HEK293 (cell line): ENCODE results near the gene TMCC2.
A peak's percentile ranks its signal among the peaks of the same experiment; 100 is the strongest.

ENCODE experiments used
- CTCF ChIA-PET: fragments of 350-600 bp; formaldehyde crosslinking; extraction: SDS; loops from one replicate; lab custom pipeline; 2021; ENCODE audit warnings: antibody characterized with exemption; lab: Yijun Ruan, JAX
- POLR2A ChIA-PET: fragments of 300-600 bp; formaldehyde crosslinking; extraction: SDS; loops from one replicate; lab custom pipeline; 2020; ENCODE audit warnings: antibody characterized with exemption, inconsistent platforms; lab: Yijun Ruan, JAX
- H3K27ac ChIP-seq: fragments of 200-500 bp; sonication (Bioruptor generic); 2 replicates; pipeline ENCODE4 v1.5.1; 2014; ENCODE audit warnings: low read depth, low read length, control low read depth, inconsistent platforms; ENCODE audit errors: extremely low read depth
- H3K36me3 ChIP-seq, 2 experiments: fragments of 200-500 bp in 1 of 2; sonication (Bioruptor generic) in 1 of 2; 1 replicate in 1 of 2; 2 replicates in 1 of 2; pipeline ENCODE4 v1.5.1; 2014 to 2017; ENCODE audit warnings: inconsistent platforms in 2 of 2, low read length in 2 of 2; ENCODE audit not compliant: control insufficient read depth in 2 of 2, insufficient read depth in 1 of 2
- H3K4me1 ChIP-seq: fragments of 200-500 bp; sonication (Bioruptor generic); 2 replicates; pipeline ENCODE4 v1.5.1; 2014; ENCODE audit warnings: mild to moderate bottlenecking, low read length, inconsistent platforms; ENCODE audit not compliant: control insufficient read depth, insufficient read depth
- H3K4me3 ChIP-seq: 2 replicates; pipeline ENCODE4 v1.5.1; 2011; ENCODE audit warnings: low read depth, mild to moderate bottlenecking, control low read depth, low read length, moderate library complexity
- H3K9me3 ChIP-seq: fragments of 200-500 bp; sonication (Bioruptor generic); 2 replicates; pipeline ENCODE4 v1.5.1; 2014; ENCODE audit warnings: low read depth, low read length, inconsistent platforms; ENCODE audit not compliant: control insufficient read depth, insufficient read depth
- CTCF ChIP-seq: fragments of 450-650 bp; formaldehyde crosslinking; IDR thresholded peaks from 2 replicates; pipeline ENCODE4 v1.5.1; 2016; ENCODE audit warnings: missing biosample characterization, missing genetic modification characterization
- EGR2 ChIP-seq: fragments of 450-650 bp; formaldehyde crosslinking; IDR thresholded peaks from 2 replicates; pipeline ENCODE4 v1.5.1; 2016; ENCODE audit warnings: low read depth, missing biosample characterization, missing genetic modification characterization
- GLI4 ChIP-seq: fragments of 450-650 bp; formaldehyde crosslinking; IDR thresholded peaks from 2 replicates; pipeline ENCODE4 v1.5.1; 2016; ENCODE audit warnings: missing biosample characterization, missing genetic modification characterization
- KLF1 ChIP-seq: fragments of 450-650 bp; formaldehyde crosslinking; IDR thresholded peaks from 2 replicates; pipeline ENCODE4 v1.5.1; 2016; ENCODE audit warnings: missing biosample characterization, missing genetic modification characterization
- KLF17 ChIP-seq: fragments of 450-650 bp; formaldehyde crosslinking; IDR thresholded peaks from 2 replicates; pipeline ENCODE4 v1.5.1; 2016; ENCODE audit warnings: missing biosample characterization, missing genetic modification characterization
- KLF9 ChIP-seq: fragments of 450-650 bp; formaldehyde crosslinking; IDR thresholded peaks from 2 replicates; pipeline ENCODE4 v1.5.1; 2016; ENCODE audit warnings: missing biosample characterization, missing genetic modification characterization, low read depth
- OSR2 ChIP-seq: fragments of 450-650 bp; formaldehyde crosslinking; IDR thresholded peaks from 2 replicates; pipeline ENCODE4 v1.5.1; 2016; ENCODE audit warnings: missing biosample characterization, missing genetic modification characterization
- PRDM1 ChIP-seq: fragments of 450-650 bp; formaldehyde crosslinking; IDR thresholded peaks from 2 replicates; pipeline ENCODE4; 2016; ENCODE audit warnings: missing biosample characterization, missing genetic modification characterization
- PRDM6 ChIP-seq: fragments of 450-650 bp; formaldehyde crosslinking; IDR thresholded peaks from 2 replicates; pipeline ENCODE4 v1.5.1; 2017; ENCODE audit warnings: missing biosample characterization, missing genetic modification characterization
- SCRT2 ChIP-seq: fragments of 450-650 bp; formaldehyde crosslinking; IDR thresholded peaks from 2 replicates; pipeline ENCODE4 v1.5.1; 2016; ENCODE audit warnings: missing biosample characterization, missing genetic modification characterization
- SP7 ChIP-seq: fragments of 450-650 bp; formaldehyde crosslinking; IDR thresholded peaks from 2 replicates; pipeline ENCODE4 v1.5.1; 2016; ENCODE audit warnings: missing biosample characterization, missing genetic modification characterization
- YY1 ChIP-seq: fragments of 450-650 bp; formaldehyde crosslinking; IDR thresholded peaks from 2 replicates; pipeline ENCODE4 v1.5.1; 2018; ENCODE audit warnings: missing biosample characterization, missing genetic modification characterization
- ZBTB26 ChIP-seq: fragments of 450-650 bp; formaldehyde crosslinking; optimal IDR thresholded peaks from 2 replicates; pipeline ENCODE3; 2016; ENCODE audit warnings: missing biosample characterization, mild to moderate bottlenecking, missing genetic modification characterization
- ZBTB49 ChIP-seq: fragments of 450-650 bp; formaldehyde crosslinking; IDR thresholded peaks from 2 replicates; pipeline ENCODE4 v1.5.1; 2016; ENCODE audit warnings: missing biosample characterization, missing genetic modification characterization, low read depth
- ZFHX2 ChIP-seq: fragments of 450-650 bp; formaldehyde crosslinking; conservative IDR thresholded peaks from 2 replicates; pipeline ENCODE4 v1.5.1; 2016; ENCODE audit warnings: missing biosample characterization, missing genetic modification characterization
- ZFP69B ChIP-seq: fragments of 450-650 bp; formaldehyde crosslinking; IDR thresholded peaks from 2 replicates; pipeline ENCODE4 v1.5.1; 2016; ENCODE audit warnings: missing biosample characterization, missing genetic modification characterization
- ZNF121 ChIP-seq: fragments of 450-650 bp; formaldehyde crosslinking; IDR thresholded peaks from 2 replicates; pipeline ENCODE4 v1.5.1; 2016; ENCODE audit warnings: missing biosample characterization, missing genetic modification characterization
- ZNF132 ChIP-seq: fragments of 450-650 bp; formaldehyde crosslinking; IDR thresholded peaks from 2 replicates; pipeline ENCODE4 v1.5.1; 2017; ENCODE audit warnings: missing biosample characterization, missing genetic modification characterization, borderline replicate concordance
- ZNF16 ChIP-seq: fragments of 450-650 bp; formaldehyde crosslinking; IDR thresholded peaks from 2 replicates; pipeline ENCODE4 v1.5.1; 2016; ENCODE audit warnings: low read depth, missing biosample characterization, missing genetic modification characterization
- ZNF2 ChIP-seq: fragments of 450-650 bp; formaldehyde crosslinking; IDR thresholded peaks from 2 replicates; pipeline ENCODE4 v1.5.1; 2016; ENCODE audit warnings: missing biosample characterization, missing genetic modification characterization
- ZNF266 ChIP-seq: fragments of 450-650 bp; formaldehyde crosslinking; IDR thresholded peaks from 2 replicates; pipeline ENCODE4 v1.5.1; 2016; ENCODE audit warnings: missing biosample characterization, missing genetic modification characterization, low read depth
- ZNF311 ChIP-seq: fragments of 450-650 bp; formaldehyde crosslinking; IDR thresholded peaks from 2 replicates; pipeline ENCODE4 v1.5.1; 2017; ENCODE audit warnings: missing biosample characterization, missing genetic modification characterization, borderline replicate concordance
- ZNF366 ChIP-seq: fragments of 450-650 bp; formaldehyde crosslinking; conservative IDR thresholded peaks from 2 replicates; pipeline ENCODE4 v1.5.1; 2016; ENCODE audit warnings: missing biosample characterization, missing genetic modification characterization
- ZNF626 ChIP-seq: fragments of 450-650 bp; sonication (Bioruptor Pico); formaldehyde crosslinking; IDR thresholded peaks from 2 replicates; pipeline ENCODE4 v1.5.1; 2018; ENCODE audit warnings: missing biosample characterization, missing genetic modification characterization, inconsistent platforms
- ZNF677 ChIP-seq: fragments of 450-650 bp; IDR thresholded peaks from 2 replicates; pipeline ENCODE4 v1.5.0; 2018; ENCODE audit warnings: missing biosample characterization, mild to moderate bottlenecking, missing genetic modification characterization, moderate library complexity
- ZNF692 ChIP-seq: fragments of 450-650 bp; formaldehyde crosslinking; IDR thresholded peaks from 2 replicates; pipeline ENCODE4 v1.5.1; 2016; ENCODE audit warnings: missing biosample characterization, missing genetic modification characterization
- ZNF747 ChIP-seq: fragments of 450-650 bp; formaldehyde crosslinking; IDR thresholded peaks from 2 replicates; pipeline ENCODE4 v1.5.1; 2016; ENCODE audit warnings: missing biosample characterization, missing genetic modification characterization
- ZNF792 ChIP-seq: fragments of 450-650 bp; formaldehyde crosslinking; IDR thresholded peaks from 2 replicates; pipeline ENCODE4 v1.5.1; 2016; ENCODE audit warnings: missing biosample characterization, missing genetic modification characterization

The TMCC2 gene

GRCh38 chr1:205260948-205261732 is 33.4 kb downstream of the TMCC2 start:
- Histone ChIP-seq H3K36me3 (no peaks in the 10 kb centered on the region), H3K4me3 (no peak overlapping the region), H3K27ac (no peak overlapping the region), H3K4me1 (no peaks in the 10 kb centered on the region), H3K9me3 (no peaks in the 10 kb centered on the region)
- ChIA-PET CTCF (interaction anchor here (0.5 to 14.6 kb wide), 15 partner anchors 11 to 441 kb away, joined by 3 to 253 read pairs (median 3); partner anchors contain the start of gene TMCC2), POLR2A (interaction anchor here (0.6 to 1.2 kb wide), 4 partner anchors 32 to 140 kb away, joined by 3 to 9 read pairs (median 4); partner anchors contain the start of genes RBBP5 and TMCC2)
- no peak for TF ChIP-seq ZNF132 (tag by site-specific recombination)
- TF ChIP-seq ZBTB49 (tag by site-specific recombination) = no peak
- TF ChIP-seq ZNF266 = no peak
- TF ChIP-seq ZNF626 (tag by site-specific recombination) = no peak
- TF ChIP-seq ZNF692 (tag by site-specific recombination) = peak; percentile 64; the same call in 1 of the 2 replicates
- peak; percentile 86 for TF ChIP-seq ZNF121 (tag by site-specific recombination)
- TF ChIP-seq ZNF16 (tag by site-specific recombination) = no peak
- 0 out of 2 replicates have a peak, but pooled peaks have one; percentile 71 for TF ChIP-seq ZFP69B (tag by site-specific recombination)
- TF ChIP-seq ZBTB26 (tag by site-specific recombination) = no peak
- TF ChIP-seq KLF17 (tag by site-specific recombination) = peak; percentile 18; the same call in 1 of the 2 replicates
- TF ChIP-seq YY1 = no peak
- no peak for TF ChIP-seq ZNF792 (tag by site-specific recombination)
- no peak for TF ChIP-seq ZNF677
- no peak for TF ChIP-seq PRDM1 (tag by site-specific recombination)
- no peak for TF ChIP-seq CTCF (tag by site-specific recombination)
- TF ChIP-seq SP7 (tag by site-specific recombination) = 0 out of 2 replicates have a peak, but pooled peaks have one; percentile 19
- TF ChIP-seq OSR2 (tag by site-specific recombination) = peak; percentile 97
- TF ChIP-seq ZNF311 (tag by site-specific recombination) = no peak
- no peak for TF ChIP-seq KLF9 (tag by site-specific recombination)
- TF ChIP-seq SCRT2 (tag by site-specific recombination) = peak; percentile 16; the same call in 1 of the 2 replicates
- TF ChIP-seq ZNF366 = no peak
- TF ChIP-seq PRDM6 (tag by site-specific recombination) = no peak
- TF ChIP-seq ZNF747 (tag by site-specific recombination) = no peak
- TF ChIP-seq GLI4 (tag by site-specific recombination) = no peak
- TF ChIP-seq KLF1 (tag by site-specific recombination) = no peak
- TF ChIP-seq EGR2 (tag by site-specific recombination) = peak; percentile 57
- no peak for TF ChIP-seq ZNF2 (tag by site-specific recombination)
- TF ChIP-seq ZFHX2 (tag by site-specific recombination) = peak; percentile 53
